ENCODE data around the gene PIP5K1C. TPM values are rescaled to one million over a fixed set of nuclear protein-coding genes. Genes with fewer than 3 reads are reported as not detected.

Gene PIP5K1C
- total and polyA plus RNA-seq, 9 of the 15 experiments (the other 6 are each of a cell fraction or from before 2014, with no cell fraction given), result 0.38 to 22.1 (median 4.1) TPM

GRCh38 chr19:3684054-3684816 is 16.0 kb downstream of the PIP5K1C start (continued):
- TF ChIP-seq STAT5B (CRISPR knock-in tag; IDR thresholded peaks at IDR 0.05), result no peak
- TF ChIP-seq POLR3A (IDR thresholded peaks at IDR 0.05; ENCODE audit: borderline replicate concordance, extremely low read depth, insufficient read depth, insufficient read length), result no peak
- TF ChIP-seq ZBTB9 (CRISPR knock-in tag; IDR thresholded peaks at IDR 0.05), result no peak
- TF ChIP-seq U2AF2 (optimal IDR thresholded peaks at IDR 0.05; ENCODE audit: low read depth, low read length), result no peak
- no peak for TF ChIP-seq HDGF (IDR thresholded peaks at IDR 0.05)
- 0 out of 4 replicates have a peak, but pooled peaks of 1 of the 2 experiments have one; percentile 17 for TF ChIP-seq KDM4B (IDR thresholded peaks at IDR 0.05; ENCODE audit: borderline replicate concordance in 2 of 2, low read depth in 1 of 2)
- no peak for TF ChIP-seq ZBTB34 (CRISPR knock-in tag; IDR thresholded peaks at IDR 0.05)
- TF ChIP-seq STAT5A (IDR thresholded peaks at IDR 0.05; ENCODE audit: borderline replicate concordance, low read length), result no peak
- no peak for TF ChIP-seq RBM17 (IDR thresholded peaks at IDR 0.05; ENCODE audit: borderline replicate concordance, low read depth, low read length)
- peak; percentile 67 for TF ChIP-seq ATF7 (IDR thresholded peaks at IDR 0.05)
- peak in 1 of 2 experiments; percentile 27 for TF ChIP-seq E2F6 (IDR thresholded peaks at IDR 0.05; ENCODE audit: borderline replicate concordance in 1 of 2, extremely low read depth in 1 of 2, insufficient read depth in 1 of 2, insufficient read length in 1 of 2, low read depth in 1 of 2, low read length in 1 of 2, poor library complexity in 1 of 2, severe bottlenecking in 1 of 2)
- peak; percentile 43 to 54; a peak in 2 of 4 replicates for TF ChIP-seq KDM1A (IDR thresholded peaks at IDR 0.05)
- TF ChIP-seq FOXA3 (CRISPR knock-in tag; conservative IDR thresholded peaks at IDR 0.05 in 1 of 2, IDR thresholded peaks at IDR 0.05 in 1 of 2), result no peak
- peak; percentile 49; the same call in 1 of the 2 replicates for TF ChIP-seq JUN (IDR thresholded peaks at IDR 0.05; ENCODE audit: borderline replicate concordance, low read depth, low read length)
- TF ChIP-seq JUN (CRISPR knock-in tag; IDR thresholded peaks at IDR 0.05; ENCODE audit: borderline replicate concordance), result peak; percentile 22; the same call in 1 of the 2 replicates
- TF ChIP-seq CUX1 (CRISPR knock-in tag; IDR thresholded peaks at IDR 0.05), result no peak
- no peak for TF ChIP-seq PHTF2 (CRISPR knock-in tag; IDR thresholded peaks at IDR 0.05)
